Raji (cell line): ENCODE data around the gene OASL.

Source experiments
- POLR2A ChIP-seq: IDR thresholded peaks from 2 replicates; pipeline ENCODE4 v1.6.1; 2011; ENCODE audit warnings: low read depth, low read length, control low read depth; ENCODE audit not compliant: insufficient read depth

Gene OASL

DNA sequence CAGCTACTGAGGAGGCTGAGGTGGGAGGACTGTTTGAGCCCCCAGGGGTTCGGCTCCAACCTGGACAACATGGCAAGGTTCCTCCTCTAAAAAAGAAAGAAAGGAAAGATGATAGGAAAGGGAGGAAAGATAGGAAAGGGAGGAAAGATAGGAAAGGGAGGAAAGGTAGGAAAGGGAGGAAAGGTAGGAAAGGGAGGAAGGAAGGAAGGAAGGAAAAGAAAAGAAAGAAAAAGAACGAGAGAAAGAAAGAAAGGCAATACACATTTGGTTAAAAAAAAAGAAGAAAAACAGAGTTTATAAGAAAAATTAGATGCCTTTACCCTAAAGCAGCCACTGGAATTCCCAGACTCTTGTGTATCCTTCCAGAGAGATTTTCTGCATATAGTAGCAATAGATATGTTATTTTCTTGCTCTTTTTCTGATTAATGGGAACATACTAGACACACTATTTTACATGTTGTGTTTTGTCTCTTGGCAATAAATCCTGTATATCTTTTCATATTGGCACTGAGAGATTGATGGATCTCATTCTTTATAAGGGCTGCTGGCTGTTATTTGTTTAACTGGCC, 48.5 kb downstream of the OASL start:
- no peak for TF ChIP-seq POLR2A

DNA sequence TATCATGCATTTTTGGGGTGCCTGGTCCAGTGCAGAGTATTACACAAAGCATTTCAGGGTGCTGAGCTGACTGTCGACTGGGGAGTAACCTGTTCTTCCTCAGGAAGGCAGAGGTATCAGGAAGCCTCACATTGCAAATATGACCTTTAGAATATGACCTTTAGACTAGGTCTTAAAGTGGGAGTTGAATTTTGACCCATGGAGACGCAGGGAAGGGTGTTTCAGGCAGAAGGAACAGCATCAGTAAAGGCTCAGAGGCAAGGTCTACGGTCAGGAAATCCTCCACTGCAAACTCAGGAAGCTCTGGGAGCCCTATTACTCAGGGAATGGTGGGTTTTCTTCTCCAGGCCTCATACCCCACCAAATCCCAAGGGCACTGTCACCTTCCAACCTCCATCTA, 49.4 kb downstream of the OASL start:
- no peak for TF ChIP-seq POLR2A

DNA sequence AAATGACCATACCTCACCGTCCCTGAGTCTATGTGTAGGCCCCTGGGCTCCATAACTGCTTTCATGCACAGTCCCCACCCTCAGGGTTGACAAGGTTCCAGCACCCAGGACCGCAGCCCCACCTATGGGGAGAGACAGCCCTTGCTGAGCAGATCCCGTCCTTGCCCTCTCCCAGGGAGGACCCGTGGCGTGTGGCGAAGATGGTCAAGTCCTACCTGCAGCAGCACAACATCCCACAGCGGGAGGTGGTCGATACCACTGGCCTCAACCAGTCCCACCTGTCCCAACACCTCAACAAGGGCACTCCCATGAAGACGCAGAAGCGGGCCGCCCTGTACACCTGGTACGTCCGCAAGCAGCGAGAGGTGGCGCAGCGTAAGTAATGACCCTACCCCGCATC, 50.4 kb downstream of the OASL start:
- no peak for TF ChIP-seq POLR2A

DNA sequence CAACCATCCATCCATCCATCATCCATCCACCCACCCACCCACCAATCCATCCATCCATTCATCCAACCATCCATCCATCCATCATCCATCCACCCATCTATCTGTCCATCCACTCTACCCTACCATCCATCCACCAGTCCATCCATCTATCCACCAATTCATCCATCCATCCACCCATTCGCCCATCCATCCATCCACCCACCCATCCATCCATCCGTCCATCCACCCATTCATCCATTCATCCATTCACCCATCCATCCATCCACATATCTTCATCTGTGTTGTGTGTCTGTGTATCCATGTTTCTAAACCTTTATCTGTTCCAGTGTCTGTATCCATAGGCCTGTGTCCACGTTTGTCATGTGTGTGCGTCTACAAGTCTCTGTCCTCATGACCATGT, 50.8 kb downstream of the OASL start:
- TF ChIP-seq POLR2A: no peak

DNA sequence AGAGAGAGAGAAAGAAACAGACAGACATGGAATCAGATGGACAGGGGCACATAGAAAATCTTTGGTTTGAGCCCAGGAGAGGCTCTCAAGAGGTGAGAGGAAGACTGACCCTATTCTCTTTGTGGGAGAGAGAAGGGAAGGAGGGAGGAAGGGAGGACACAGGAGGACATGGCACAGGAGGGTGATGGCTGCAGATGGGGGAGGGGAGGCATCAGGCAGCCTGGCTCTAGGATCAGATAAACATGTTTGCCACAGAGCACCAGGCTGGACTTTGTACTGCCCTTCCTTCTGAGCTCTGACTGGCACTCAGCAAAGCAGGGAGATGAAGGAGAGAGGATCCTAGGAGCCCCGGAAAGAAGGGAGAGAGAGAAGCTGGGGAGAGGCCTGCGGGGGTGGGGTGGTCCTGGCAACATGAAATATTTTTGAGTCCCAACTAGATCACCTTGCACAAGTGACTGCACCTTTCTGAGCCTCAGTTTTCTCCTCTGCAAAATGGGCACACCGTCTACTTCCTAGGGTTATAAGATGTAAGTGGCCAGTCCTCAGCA, 54.6 kb downstream of the OASL start:
- no peak for TF ChIP-seq POLR2A

DNA sequence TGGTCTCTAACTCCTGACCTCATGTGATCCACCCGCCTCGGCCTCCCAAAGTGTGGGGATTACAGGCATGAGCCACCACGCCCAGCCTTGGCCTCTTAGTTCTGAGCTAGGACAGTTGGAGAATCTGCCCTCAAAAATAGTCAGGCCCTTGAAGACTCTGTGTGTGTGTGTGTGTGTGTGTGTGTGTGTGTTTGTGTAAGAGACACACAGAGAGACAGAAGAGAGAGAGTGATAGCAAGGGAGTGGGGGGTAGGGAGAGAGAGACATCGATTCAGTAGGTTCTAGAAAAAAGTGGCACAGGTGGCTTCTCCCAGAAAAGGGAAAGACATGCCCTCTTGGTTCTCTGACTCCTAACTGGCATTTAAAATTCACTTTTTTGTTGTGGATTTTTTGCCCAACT, 55.3 kb downstream of the OASL start:
- TF ChIP-seq POLR2A: no peak

DNA sequence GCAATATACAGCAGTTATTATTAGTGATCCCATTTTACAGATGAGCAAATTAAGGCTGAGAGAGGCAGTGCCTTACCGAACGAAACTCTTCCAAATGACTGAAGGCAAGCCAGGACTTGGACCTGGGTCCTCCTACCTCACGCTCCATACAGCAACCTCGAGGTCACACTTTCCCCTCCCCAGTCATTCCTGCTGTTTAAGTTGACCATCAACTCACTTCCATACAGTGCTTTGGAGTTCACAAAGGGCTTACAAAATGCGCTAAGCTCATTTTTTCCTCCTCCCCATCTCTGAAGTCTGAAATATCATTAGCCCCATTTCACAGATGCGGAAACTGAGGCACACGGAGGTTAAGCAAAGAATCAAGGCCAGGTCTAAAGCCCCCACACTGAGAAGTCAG, 56.4 kb downstream of the OASL start:
- TF ChIP-seq POLR2A: no peak

DNA sequence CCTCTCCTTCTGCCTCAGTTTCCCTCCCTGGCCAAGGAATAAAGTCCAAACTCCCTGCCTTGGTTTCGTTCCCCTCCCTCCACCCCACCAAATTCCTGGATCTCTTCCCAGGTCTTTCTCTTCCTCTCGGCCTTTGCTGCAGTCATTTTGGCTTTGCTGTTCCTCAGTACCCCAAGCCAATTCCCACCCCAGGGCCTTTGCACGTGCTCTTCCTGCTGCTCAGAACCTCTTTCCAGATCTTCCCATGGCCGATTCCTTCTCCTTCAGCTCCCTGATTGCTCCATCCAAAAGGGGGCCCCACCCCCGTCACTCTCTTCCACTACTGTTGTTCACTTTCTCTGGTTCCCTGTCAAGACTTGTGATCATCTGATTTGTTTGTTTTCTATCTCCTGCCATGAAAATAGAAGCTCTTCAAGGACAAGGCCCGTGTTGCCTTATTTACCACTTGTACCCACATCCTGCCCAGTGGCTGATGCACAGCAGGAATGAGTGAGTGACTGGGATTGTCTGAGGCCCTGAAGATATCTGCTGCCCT, 57.6 kb downstream of the OASL start:
- TF ChIP-seq POLR2A: no peak

DNA sequence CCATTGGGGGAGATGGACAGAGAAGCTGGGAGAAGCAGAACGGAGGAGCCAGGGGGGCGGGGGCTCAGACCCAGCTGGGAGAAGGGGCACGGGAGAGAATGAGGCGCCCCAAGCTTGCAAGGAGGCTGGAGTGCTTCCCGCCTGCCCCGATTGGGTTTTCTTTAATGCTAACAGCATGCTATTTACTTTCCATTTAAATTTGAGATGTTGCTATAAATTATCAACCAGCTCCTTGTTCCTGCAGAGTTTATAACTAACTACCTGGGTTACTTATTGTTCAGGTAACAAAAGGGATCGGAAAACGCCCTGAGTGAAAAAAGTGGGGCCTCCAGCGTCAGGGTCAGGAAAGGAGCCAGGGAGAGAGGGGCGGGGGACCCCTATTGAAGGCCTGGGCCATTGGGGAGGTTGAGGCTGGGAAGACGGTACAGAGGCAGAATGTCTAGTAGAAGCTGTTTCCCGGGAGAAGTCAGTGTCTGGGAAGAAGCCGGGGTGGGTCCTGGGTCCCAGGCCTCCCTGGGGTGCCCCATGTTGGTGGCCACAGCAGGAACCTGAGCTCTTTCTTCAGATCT, 58.2 kb downstream of the OASL start:
- TF ChIP-seq POLR2A: no peak

DNA sequence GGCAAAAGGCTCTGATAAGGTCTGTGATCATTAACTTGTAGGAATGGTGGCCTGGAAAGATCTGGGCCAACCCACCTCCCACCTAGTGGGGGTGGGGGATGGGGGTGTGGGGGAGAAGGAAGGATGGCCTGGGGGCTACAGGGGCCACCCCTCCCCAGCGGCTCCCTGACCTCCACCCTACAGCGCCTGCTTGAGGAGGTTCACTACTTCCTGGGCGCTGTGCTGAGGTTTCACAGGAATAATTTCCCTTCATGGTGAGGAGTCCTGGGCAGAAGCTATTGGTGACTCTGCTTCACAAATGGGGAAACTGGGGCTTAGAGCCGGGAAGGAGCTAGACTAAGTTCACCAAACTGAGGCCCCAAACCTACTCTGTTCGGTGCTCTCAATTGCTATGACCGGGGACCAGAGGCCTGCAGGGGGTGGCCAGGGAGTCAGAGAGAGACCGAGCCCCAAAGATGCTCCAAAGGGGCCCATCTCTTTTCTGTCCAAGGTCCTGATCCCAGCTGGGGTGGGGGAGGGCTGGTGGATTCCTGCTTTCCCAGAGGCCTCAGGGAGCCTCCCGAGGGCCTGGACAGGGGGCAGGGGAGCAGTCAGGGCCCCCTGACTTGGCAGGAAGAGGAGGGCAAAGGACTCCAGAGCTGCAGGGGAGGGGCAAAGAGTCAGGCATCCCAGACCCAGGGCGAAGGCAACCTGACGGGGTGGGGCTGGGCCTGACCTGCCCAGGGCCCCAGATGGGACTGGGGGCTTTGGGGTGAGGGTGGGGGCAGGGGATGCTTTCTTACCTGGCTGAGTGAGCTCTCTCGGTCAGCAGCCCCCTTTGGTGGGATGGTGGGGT, 59.0 kb downstream of the OASL start:
- TF ChIP-seq POLR2A: no peak

DNA sequence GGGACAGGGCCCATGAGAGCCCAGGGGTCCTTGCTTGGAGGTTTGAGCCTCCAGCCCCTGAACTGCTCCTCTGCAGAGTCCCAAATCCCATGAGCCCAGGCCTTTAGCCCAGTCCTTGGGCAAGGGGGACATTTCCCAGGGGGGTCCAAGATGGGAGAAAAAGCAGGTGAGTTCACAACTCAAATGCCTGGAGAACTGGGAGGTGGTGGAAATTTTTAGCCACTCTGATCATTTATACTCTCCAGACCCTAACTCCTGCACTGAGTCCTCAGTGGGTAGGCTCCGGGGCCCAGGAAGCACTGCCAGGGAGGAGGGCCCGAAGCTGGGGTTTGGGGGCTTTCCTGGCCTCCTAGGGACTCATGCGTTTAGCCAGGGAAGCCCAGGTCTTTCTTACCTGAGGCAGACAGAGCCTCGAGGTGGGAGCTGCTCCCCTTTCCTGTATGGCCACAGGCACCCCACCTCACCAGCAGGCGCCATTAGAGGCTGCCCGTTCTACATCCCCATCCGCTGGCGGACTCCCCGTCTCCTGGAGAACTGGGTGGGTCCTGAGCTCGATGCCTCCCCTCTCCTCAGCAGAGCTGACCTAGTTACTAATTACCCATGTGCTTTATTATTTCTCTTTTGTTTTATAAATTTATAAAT, 59.7 kb downstream of the OASL start:
- no peak for TF ChIP-seq POLR2A

DNA sequence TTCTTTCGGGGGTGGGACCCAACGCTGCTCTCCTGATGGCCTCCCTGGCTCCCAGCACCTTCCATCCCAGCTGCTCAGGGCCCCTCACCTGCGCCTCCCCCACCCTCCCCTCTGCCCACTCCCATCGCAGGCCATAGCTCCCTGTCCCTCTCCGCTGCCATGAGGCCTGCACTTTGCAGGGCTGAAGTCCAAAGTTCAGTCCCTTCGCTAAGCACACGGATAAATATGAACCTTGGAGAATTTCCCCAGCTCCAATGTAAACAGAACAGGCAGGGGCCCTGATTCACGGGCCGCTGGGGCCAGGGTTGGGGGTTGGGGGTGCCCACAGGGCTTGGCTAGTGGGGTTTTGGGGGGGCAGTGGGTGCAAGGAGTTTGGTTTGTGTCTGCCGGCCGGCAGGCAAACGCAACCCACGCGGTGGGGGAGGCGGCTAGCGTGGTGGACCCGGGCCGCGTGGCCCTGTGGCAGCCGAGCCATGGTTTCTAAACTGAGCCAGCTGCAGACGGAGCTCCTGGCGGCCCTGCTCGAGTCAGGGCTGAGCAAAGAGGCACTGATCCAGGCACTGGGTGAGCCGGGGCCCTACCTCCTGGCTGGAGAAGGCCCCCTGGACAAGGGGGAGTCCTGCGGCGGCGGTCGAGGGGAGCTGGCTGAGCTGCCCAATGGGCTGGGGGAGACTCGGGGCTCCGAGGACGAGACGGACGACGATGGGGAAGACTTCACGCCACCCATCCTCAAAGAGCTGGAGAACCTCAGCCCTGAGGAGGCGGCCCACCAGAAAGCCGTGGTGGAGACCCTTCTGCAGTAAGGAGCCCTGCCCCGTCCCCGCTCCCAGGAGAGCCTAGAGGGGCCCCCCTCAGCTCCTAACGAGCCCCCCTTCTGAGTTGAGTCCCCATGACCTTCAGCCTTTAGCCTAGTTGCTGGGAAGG, 60.5 kb downstream of the OASL start, which contains the start of gene HNF1A:
TSS of gene HNF1A (plus strand) at position 248 of the 924 bp plus-strand sequence. CDS start at position 474, 226 bp downstream.
- TF ChIP-seq POLR2A: no peak

DNA sequence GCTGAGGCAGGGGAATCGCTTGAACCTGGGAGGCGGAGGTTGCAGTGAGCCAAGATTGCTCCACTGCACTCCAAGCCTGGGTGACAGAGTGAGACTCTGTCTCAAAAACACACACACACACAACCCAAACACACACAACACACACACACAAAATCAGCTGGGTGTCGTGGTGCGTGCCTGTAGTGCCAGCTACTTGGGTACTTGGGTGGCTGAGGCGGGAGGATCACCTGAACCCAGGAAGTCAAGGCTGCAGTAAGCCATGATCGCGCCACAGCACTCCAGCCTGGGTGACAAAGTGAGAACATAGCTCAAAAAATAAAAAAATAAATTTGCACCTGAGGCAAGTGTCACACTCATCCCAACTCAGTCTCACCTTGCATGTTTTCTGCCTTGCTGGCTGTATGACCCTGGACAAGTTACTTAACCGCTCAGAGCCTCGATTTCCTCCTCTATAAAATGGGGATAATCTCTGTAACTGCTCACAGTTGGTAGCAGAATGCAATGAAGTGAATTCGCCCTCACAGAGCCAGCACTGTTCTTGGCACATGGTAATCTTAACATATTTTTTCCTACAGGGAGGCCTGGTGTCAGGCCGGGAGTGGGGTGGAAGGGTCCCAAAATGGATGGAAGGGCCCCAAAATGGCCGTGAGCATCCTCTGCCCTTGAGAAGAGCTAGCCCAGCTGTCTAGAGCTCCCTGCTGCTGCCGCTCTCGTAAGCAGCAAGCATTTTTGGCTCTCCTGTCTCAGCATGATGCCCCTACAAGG, 61.3 kb downstream of the OASL start:
- no peak for TF ChIP-seq POLR2A
